Measurements from ENCODE around the gene LARGE1. TPM values are rescaled to one million over a fixed set of nuclear protein-coding genes. Genes with fewer than 3 reads are reported as not detected.

The LARGE1 gene
- total RNA-seq, 1 donor from 2014 or later, result 35.7 TPM

DNA sequence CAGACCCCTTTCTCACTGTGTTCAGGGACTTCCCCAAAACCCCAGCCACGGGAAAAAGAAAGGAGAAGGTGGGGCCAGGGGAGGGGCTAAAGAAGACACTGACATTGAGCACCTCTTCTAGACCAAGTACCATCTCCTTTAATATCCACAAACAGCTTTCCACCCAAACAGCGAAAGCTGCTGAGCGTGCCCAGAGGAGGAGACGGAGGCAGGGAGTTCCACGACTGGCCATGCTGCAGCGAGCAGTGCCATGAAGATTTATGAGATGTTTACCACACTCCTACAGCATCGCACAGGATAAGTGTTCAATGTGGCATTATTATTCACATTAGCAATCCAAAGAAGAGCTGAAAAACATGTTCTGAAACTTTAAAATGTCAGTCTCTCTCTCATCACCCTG is 127.4 kb downstream of the LARGE1 start:
- H3K36me3 Mint-ChIP-seq, result peaks cover 17% of the 10 kb centered on the region
- H3K4me3 Mint-ChIP-seq, result no peak overlapping the region
- H3K27ac Mint-ChIP-seq, result no peak overlapping the region
- H3K4me1 Mint-ChIP-seq, result peaks cover 15% of the 10 kb centered on the region
- DNase-seq (ENCODE audit: low spot score in 2 of 2, unreplicated experiment in 2 of 2), result no peak
- H3K9me3 Mint-ChIP-seq, result peaks cover 27% of the 10 kb centered on the region
- TF ChIP-seq, protein P1, sequence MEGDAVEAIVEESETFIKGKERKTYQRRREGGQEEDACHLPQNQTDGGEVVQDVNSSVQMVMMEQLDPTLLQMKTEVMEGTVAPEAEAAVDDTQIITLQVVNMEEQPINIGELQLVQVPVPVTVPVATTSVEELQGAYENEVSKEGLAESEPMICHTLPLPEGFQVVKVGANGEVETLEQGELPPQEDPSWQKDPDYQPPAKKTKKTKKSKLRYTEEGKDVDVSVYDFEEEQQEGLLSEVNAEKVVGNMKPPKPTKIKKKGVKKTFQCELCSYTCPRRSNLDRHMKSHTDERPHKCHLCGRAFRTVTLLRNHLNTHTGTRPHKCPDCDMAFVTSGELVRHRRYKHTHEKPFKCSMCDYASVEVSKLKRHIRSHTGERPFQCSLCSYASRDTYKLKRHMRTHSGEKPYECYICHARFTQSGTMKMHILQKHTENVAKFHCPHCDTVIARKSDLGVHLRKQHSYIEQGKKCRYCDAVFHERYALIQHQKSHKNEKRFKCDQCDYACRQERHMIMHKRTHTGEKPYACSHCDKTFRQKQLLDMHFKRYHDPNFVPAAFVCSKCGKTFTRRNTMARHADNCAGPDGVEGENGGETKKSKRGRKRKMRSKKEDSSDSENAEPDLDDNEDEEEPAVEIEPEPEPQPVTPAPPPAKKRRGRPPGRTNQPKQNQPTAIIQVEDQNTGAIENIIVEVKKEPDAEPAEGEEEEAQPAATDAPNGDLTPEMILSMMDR (IDR thresholded peaks at IDR 0.05; ENCODE audit: unreplicated experiment), result no peak
- no peaks in the 10 kb centered on the region for H3K27me3 Mint-ChIP-seq (ENCODE audit: low read depth)

- peaks cover 21% of the 10 kb centered on the region for H3K4me1 Mint-ChIP-seq
- TF ChIP-seq, protein P1 (IDR thresholded peaks at IDR 0.05; ENCODE audit: unreplicated experiment), result no peak
- H3K27me3 Mint-ChIP-seq (ENCODE audit: low read depth), result no peaks in the 10 kb centered on the region
- H3K36me3 Mint-ChIP-seq, result peaks cover 17% of the 10 kb centered on the region
- peaks cover 25% of the 10 kb centered on the region for H3K9me3 Mint-ChIP-seq
- no peak overlapping the region for H3K27ac Mint-ChIP-seq
- no peak for DNase-seq (ENCODE audit: low spot score in 2 of 2, unreplicated experiment in 2 of 2)
- no peak overlapping the region for H3K4me3 Mint-ChIP-seq
Measured at GRCh38 chr22:33789690-33790253, 130.5 kb downstream of the LARGE1 start.

GRCh38 chr22:33788927-33789326 is 131.3 kb downstream of the LARGE1 start:
- peaks cover 25% of the 10 kb centered on the region for H3K9me3 Mint-ChIP-seq

DNA sequence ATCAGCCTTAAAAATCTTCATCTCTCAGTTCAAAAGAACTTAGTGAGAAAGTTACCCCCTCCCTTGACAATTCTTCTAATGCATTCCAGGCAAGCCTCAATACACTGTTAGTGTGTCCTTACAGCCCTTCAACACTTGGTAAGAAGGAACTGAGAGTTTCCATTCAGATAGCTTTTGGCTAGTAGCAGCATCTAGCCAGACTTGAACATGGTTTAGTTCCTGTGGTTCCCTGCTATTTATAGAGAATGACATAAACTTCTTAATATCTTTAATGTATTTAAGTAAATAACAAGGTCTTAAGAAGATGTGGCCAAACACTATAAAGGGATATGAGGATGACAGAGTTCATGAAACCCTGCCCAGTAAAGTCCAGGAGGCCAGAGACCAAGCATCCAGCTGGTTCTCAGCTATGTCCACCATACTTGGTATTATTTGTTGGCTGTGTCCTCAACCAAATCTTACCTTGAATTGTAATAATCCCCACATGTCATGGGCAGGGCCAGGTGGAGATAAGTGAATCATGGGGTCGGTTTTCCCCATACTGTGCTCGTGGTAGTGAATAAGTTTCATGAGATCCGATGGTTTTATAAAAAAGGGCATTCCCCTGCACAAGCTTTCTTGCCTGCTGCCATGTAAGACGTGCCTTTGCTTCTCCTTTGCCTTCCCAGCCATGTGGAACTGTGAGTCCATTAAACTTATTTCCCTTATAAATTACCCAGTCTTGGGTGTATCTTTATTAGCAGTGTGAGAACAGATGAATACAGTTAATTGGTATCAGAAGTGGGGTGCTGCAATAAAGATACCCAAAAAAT is 132.4 kb downstream of the LARGE1 start:
- Mint-ChIP-seq H3K4me1 (peaks cover 12% of the 10 kb centered on the region), H3K27me3 (ENCODE audit: low read depth) (no peaks in the 10 kb centered on the region), H3K9me3 (peaks cover 25% of the 10 kb centered on the region), H3K27ac (no peak overlapping the region), H3K36me3 (peaks cover 17% of the 10 kb centered on the region), H3K4me3 (no peak overlapping the region)
- DNase-seq (ENCODE audit: low spot score in 2 of 2, unreplicated experiment in 2 of 2), result no peak
- TF ChIP-seq, protein P1 (IDR thresholded peaks at IDR 0.05; ENCODE audit: unreplicated experiment), result no peak

More at GRCh38 chr22:33788927-33789326, 131.3 kb downstream of the LARGE1 start:
- DNase-seq (ENCODE audit: low spot score in 2 of 2, unreplicated experiment in 2 of 2), result no peak
- TF ChIP-seq, protein P1 (IDR thresholded peaks at IDR 0.05; ENCODE audit: unreplicated experiment), result no peak
- Mint-ChIP-seq H3K4me1 (peaks cover 21% of the 10 kb centered on the region), H3K27ac (no peak overlapping the region), H3K4me3 (no peak overlapping the region), H3K36me3 (peaks cover 17% of the 10 kb centered on the region), H3K27me3 (ENCODE audit: low read depth) (no peaks in the 10 kb centered on the region)

DNA sequence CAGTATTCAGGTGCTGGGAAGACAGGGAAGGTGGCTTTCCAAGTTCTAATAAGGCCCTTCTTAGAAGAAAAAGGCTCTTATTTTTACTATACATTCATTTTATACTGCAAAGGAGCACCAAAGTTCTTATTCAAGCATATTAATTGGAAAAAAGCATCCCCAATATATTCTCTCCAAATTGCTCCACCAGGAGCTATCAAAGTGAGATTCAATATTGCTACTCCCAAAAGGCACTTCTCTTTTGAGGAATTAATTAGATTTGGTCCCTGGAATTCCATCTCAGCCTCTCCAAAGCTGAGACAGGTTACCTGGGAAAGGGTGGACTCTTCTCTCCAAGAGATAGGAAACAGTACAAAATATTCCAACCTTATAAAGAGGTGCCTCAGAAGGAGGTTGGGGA is 134.1 kb downstream of the LARGE1 start:
- DNase-seq (ENCODE audit: low spot score in 2 of 2, unreplicated experiment in 2 of 2), result no peak
- no peak overlapping the region for H3K27ac Mint-ChIP-seq
- peaks cover 10% of the 10 kb centered on the region for H3K4me1 Mint-ChIP-seq
- no peak overlapping the region for H3K4me3 Mint-ChIP-seq
- peaks cover 25% of the 10 kb centered on the region for H3K9me3 Mint-ChIP-seq
- H3K36me3 Mint-ChIP-seq, result peaks cover 17% of the 10 kb centered on the region
- TF ChIP-seq, protein P1 (IDR thresholded peaks at IDR 0.05; ENCODE audit: unreplicated experiment), result no peak
- H3K27me3 Mint-ChIP-seq (ENCODE audit: low read depth), result no peaks in the 10 kb centered on the region

Data from mesothelial cell of epicardium (in vitro differentiated cells).